GM19438 (cell line): ENCODE measurements around the gene BNC2.
"Not testable (repeated sequence)": the region's sequence is repeated elsewhere in the genome, so short reads cannot be mapped to it uniquely, and the experiment has no call there.

ENCODE experiments used
- ATAC-seq: cut with Tn5 transposase; IDR thresholded peaks from one replicate; pipeline ENCODE4 v1.9.1; 2021; ENCODE audit warnings: low read depth; ENCODE audit not compliant: unreplicated experiment

BNC2 gene

DNA sequence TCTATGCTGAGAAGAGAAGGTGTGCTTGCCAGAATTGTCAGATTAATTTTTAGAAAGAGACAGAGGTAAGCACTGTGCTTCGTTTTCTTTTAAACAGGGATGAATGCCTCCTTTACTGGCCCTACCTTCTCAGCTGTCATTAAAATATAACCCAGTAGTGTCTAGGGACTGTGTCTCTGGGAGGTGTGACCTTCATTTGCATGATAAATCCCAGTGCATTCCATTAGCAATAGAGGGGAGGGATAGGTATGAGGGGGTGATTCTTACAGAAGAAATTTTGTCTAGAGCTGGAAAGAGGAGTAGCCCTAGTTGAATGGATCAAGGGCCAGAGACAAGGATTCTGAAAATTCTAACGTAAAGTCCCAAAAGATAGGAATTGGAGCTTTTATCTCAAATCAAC, 351.5 kb downstream of the BNC2 start:
- ATAC-seq = no peak

DNA sequence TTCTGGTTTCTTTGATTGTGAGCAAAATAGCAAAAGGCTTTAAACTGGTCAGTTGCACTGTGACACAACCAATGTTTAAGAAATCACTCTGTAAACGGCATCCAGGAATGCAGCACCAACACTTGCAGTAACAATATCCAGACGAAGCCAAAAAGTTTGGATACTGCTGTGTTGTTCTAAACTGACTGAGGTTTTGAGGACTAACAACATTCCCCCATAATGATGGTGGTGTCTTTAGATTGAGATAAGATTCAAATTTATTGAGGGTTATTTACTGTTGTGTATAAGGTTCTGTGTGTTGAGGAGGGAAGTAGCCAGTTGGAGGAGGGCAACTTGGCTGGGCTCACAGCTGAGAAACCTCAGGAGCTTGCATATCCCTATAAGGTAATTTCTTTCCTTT, 353.6 kb downstream of the BNC2 start:
- no peak for ATAC-seq

DNA sequence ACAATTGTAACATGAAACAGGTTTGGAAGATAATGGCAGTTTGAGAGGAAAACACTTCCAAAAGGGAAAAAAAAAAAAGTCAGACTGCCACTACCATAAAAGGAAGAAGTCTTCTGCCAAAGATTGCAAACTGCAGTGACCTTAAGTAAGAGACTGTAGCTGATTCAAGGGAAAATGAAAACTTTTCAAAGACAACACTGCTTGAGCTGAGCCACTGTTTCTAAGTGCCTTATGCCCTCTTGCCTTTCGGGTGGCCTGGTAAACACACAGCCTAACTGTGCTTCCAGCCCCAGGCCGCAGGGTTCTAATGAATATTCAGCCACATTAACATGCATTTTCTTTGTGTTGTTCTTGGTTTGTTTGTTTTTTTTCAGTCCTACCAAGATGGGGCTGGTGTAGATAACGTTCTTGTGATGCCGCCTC, 354.6 kb downstream of the BNC2 start:
- ATAC-seq = no peak

DNA sequence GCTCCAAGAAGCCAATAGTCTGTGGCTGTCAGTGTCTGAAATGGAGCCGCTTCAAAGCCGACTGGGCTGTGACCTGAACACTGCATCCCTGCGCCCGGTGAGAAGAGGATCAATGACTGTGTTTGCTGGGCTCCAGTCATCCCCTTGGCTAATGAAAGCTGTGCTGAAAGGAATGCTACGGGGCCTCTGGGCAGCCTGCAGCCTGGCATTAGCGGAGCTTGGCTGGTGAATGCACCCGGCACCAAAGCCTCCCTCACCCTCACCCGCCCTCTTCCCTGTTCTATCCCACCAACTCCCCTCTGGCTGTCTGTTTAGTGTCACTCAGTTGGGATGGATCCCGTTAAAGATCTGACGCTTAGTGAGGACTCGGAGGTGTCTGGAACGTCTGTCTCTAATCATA, 355.3 kb downstream of the BNC2 start:
- ATAC-seq = no peak

DNA sequence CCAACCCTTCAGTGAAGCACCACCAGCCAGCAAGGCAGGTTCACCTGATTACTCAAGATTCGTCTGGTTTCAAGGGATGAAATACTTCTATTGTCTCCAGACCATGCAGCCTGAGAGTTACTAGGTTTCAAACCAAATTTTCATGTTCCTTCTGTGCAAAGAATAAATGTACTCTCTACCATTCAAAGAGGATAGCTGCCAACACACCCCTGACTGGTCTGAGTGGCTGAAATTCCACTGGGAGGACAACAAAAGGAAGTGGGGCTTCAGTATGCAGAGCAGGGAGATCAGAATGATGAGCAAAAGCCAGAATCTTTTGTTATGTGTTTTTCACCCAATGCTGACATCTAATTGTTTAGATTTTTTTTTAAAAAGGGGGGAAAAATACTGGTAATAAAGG, 356.3 kb downstream of the BNC2 start:
- ATAC-seq = no peak

DNA sequence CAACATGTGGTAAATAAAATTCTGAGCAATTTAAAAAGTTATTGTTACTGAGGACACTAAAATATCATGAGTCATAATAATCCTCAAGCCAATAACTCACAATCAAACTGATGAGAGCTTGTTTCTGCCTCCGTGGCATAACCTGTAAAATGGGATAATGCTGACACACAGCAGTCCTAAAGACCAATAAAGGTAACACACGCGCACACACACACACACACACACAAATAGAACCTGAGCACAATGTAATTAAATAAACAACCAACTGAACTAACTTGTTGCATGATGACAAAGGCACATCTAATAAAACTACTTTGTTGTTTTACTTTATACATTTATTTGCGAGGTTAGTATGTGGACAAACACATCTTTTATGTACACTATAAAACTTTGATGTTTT, 358.2 kb downstream of the BNC2 start:
- ATAC-seq = no peak

DNA sequence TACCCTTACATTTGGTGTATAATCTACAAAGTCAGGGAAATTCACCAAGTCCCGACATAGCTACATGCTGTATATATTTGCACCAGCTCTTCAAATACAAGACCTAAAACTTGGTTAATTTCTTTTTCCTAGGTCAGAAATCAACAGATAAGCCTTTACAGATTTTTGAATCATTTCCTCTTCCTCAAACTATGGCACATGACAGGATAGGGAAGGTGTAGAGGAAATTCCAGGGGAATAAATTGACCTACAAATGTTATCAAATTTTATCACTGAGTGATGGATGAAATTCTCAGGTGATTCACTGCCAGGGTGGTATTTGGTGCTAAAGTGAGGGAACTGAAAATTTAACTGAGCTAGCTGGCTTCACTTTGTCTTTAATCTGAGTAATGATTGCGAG, 360.0 kb downstream of the BNC2 start:
- ATAC-seq = no peak

DNA sequence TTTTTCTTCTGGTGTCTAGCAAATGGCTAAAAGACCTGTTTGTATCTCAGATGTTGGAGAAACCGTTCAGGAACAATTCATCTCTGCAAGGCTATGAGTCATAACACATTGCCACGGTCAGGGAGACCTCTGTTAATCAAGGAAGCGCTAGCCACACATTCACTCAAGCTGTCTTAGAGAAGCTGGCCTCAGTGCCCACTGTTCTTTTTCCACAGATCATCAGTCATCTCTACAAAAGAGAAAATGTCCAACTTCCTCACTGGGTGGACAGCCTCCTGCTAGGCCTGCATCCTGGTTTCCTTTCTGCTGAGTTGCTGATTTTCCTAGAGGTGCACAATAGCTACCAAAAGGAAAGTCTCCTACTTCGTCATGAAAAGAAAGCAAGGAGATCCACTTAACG, 360.5 kb downstream of the BNC2 start:
- no peak for ATAC-seq

DNA sequence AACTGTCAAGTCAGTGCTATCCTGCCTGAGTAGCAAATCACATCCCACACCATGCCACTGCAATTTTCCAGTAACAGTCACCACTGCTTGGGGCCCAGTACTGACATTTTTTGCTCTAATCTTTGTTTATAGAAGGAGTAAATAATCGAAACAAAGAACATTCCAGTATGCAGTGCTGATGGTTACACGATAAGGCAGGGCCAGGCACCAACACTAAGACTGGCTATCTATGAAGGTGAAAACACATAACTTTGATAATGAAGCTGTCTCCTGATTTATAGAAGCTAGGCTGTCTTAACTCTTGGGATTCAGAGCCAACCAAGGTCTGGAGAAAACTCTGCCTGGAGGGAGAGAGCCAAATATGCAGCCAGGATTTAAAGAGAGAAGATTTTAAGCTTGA, 365.3 kb downstream of the BNC2 start:
- ATAC-seq = no peak

DNA sequence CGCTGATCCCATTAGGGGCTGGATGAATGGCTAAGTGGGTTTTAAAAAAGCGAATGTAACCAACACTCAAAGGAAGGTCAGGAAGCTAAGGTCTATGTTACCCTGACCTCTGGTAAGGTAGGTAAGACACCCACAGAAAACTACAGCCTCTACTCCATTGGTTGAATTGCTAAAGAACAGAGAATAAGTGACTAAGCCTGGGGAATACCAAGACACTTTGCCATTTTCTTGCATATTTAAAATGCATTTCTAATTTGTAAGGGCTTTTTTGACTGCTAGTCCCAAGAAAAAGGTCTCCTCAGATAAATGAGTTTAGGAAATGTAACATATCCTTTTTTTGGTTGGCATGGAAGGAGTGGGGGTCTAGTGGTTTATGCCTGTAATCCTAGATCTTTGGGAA, 368.7 kb downstream of the BNC2 start:
- ATAC-seq = no peak

DNA sequence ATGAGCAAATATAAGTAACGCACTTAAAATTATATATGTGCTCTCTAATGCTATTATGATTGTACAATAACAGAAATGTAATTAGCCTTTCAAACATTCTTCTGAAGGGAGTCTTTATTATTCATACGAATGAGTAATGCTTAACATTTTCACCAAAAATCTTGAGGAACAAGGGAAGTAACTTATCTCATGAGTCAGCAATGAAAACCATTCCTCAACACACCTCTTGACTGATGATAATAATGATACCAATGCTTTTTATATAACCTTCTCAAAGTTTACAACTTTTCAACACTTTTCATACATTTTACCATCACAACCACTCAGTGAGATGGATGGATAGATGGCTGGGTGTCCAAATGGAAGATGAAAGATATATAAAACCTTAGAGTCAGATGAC, 369.3 kb downstream of the BNC2 start:
- ATAC-seq = no peak

DNA sequence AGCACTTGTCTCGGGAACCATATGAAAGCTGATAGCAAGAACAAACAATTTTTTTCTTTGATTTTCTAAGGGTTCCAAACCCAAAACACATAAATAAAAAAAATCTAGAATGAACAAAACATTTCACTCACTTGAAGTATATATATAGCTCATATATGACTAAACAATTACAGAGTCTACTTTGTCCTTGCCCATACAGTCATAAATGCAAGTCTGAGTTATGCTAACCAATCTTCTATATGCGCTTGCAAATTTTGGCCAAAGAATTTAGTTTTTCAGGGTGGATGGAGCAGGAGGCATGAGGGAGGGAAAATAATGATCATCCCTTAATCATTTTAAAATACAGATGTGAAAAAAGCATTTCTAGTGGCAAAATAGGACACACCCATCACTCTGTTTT, 370.1 kb downstream of the BNC2 start:
- no peak for ATAC-seq

DNA sequence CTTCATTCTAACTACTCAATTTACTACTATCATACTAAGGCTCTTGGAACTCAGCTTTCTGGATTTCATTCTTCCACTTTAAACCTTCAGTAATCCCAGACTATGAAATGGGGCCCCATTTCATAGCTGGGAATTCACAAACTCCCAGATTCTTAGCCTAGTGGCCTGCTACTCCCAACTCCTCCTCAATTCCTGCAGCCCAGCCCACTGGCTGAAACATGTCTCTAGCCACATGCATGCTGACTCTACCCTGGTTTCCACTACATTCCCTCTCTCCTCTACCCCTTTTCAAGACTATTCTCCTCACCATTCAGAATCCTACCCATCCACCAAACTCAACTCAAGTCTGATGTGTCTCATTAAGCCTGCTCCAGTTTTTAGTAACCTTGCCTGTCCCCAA, 370.6 kb downstream of the BNC2 start:
- ATAC-seq = no peak

DNA sequence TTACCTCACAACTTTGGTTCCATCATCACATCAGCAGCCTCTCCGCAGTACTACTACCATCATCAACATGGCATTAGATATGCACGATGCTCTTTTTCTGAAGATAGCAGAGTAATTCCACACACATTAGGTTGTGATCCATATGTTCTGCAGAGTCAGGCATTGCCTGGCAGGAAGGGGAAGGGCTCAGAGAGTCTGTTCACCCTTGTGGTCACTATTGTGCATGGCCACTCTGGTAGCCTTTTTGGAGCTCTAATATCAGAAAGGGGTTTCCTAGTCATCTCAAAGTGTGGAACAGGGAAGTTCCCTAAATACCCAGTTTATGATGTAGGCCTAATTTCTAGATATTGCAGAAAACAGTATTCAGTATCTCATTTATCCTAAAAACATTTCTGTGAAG, 373.6 kb downstream of the BNC2 start:
- no peak for ATAC-seq

DNA sequence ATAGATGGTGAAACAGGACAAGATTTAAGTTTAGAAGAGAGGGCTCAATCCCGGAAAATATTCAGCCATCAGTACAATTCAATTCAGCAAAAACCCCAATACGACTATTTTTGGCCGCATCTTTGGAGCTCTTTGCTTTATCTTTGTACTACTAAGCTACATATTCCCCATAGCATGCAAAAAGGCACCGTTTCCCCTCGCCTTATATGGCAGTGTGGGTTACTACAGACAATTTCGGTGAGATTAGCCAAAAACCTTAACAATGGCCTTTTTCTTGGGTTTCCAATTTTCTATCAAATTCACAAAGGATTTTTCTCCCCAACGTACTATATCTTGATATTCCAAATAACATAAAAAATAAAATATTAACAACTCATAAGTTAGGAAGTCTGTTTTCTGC, 382.6 kb downstream of the BNC2 start:
- ATAC-seq = no peak

DNA sequence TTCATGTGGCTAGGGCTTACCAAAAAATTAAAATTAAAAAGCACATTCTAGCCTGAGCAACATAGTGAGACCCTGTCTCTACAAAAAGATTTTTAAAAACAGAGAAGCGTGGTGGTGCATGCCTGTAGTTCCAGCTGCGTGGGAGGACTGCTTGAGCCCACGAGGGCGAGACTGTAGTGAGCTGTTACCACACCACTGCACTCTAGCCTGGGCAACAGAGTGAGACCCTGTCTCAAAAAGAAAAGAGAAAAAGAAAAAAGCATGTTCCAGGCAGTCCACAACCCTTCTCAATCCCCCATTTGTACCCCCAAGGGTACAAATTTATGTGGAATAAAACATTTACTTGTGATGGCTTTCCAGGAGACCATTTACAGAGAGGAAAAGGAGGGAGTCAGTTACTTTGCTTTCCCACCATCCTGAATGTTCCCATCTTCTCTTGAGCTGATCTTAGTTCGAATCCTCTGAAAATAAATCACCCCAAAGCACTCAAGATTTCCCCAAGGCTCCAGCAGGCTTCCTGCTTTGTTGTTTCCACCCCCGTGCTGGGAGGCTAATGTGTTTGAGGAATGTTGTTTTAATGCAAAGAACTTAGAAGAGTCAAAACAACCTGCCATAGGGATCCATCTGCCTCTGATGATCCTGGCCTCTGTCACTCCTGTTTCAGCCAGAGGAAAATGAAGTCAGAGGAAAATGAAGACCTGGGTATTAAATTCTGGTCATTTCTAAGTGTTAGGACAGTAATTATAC, 384.7 kb downstream of the BNC2 start:
- no peak for ATAC-seq

DNA sequence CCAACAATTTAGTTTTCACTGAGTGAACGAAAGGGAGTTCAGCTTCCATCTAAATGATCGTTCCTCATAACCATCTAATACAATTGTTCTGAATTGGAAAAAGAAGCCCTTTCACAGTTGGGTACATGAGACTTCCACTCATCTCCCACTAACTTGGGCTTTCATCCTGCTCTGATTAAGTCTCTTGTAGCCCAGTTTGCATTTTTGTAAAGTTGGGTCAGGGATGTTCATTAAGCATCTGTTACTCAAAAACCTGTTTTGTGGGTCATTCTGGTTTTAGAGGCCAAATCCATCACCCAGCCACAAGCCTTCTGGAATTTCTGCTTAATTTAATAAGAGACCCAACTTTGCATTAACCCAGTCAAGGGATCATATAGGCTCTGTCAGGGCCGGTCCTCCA, 385.3 kb downstream of the BNC2 start:
- no peak for ATAC-seq

DNA sequence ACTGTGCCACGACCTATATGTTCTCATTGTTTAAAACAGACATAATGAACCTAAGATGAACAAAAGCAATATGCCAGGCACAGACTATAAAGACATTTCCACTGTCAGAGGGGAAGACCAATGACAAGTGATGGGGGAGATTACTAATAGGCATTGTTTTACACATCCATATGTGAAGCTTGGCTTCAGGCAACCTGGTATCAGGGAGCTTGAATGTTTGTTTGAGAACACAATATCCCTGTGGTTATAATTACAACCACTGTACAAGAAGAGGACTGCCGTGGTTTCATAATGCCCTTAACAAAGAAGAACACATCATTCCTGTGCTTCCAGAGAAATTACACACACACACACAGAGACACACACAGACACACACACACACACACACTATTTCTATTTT, 385.7 kb downstream of the BNC2 start:
- ATAC-seq = no peak

DNA sequence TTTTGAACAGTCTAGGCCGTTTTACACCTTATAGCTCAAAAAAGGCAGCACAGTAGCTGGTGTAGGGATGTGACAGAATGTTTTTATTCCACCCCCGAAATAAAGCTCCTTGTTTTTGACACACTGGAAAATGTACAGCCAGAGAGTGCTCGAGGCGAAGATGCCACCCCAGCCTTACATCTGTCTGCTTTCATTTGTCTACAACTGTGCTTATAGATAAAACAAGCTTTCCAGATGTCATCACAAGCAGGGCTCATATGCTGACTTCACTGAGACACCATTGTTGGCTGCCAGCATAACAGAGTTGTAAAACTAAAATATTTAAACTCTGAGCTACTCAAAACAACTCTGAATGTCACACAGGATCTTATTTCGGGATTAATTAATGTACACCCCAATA, 386.3 kb downstream of the BNC2 start:
- ATAC-seq = no peak

DNA sequence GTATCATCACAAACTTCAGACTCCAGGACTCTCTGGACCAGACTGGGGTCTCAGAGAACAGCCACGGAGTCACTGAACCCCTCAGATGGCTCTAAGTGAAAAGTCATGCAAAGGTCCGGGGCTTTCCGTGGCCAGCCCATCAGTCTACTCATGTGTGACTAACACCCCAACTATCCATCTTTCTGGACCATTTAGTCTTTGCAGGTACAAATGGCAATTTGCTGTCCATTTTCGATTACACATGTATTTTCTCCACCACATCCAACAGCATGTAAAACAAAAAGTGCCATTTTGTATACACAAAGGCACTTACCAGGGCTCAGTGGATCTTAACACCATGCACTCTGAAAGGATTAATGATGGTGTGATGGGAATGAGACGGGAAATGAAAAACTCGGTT, 387.7 kb downstream of the BNC2 start:
- ATAC-seq = no peak

DNA sequence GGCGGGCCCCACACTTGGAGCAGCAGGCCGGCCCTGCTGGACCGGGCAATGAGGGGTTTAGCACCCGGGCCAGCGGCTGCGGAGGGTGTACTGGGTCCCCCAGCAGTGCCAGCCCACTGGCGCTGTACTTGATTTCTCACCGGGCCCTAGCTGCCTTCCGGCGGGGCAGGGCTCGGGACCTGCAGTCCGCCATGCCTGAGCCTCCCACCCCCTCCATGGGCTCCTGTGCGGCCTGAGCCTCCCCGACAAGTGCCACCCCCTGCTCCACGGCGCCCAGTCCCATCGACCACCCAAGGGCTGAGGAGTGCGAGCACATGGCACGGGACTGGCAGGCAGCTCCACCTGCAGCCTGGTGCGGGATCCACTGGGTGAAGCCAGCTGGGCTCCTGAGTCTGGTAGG, 389.9 kb downstream of the BNC2 start:
- not testable (repeated sequence) for ATAC-seq

DNA sequence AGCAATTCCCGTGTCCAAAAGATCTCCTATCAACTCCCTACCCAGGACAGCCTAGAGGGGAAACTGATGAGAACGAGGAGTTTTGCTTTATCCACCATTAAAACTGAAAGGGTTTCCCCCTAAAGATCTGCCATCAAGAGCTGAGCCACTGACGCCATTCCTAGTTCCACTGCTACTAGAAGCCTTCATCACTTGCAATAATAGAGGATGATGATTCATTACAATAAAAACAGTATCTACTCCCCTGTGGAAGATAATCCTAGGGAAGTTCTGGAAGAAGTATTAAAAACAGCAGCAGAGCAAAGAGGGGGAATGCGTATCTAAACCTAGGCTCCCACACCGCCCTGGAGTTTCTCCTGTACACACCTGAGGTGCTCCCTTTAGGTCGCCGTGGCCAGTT, 394.5 kb downstream of the BNC2 start:
- ATAC-seq = no peak

DNA sequence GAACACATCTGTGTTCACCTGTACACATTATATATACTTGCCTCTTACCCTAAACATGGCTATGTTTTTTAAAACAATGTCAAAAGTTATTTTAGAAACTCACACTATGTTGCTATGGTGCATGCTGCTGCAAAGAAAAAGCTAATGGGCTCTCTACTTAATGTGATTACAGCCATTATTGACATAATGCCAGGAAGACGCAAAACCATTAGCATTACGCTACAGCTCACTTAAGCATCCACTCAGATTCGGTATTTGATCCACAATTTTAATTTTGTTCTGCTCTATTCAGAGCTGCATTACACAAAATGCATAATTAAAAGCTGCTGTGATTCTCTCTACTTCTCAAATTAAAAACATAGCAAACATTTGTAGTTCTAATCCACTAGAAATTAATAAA, 395.2 kb downstream of the BNC2 start:
- no peak for ATAC-seq
